Measurements from ENCODE around the gene ANKRD13A. TPM values are rescaled to one million over a fixed set of nuclear protein-coding genes. Genes with fewer than 3 reads are reported as not detected.

ANKRD13A gene
- total and polyA plus RNA-seq, 2 donors (not counting 3 experiments of a cell fraction or from before 2014, with no cell fraction given) = 37.0 to 43.9 TPM

DNA sequence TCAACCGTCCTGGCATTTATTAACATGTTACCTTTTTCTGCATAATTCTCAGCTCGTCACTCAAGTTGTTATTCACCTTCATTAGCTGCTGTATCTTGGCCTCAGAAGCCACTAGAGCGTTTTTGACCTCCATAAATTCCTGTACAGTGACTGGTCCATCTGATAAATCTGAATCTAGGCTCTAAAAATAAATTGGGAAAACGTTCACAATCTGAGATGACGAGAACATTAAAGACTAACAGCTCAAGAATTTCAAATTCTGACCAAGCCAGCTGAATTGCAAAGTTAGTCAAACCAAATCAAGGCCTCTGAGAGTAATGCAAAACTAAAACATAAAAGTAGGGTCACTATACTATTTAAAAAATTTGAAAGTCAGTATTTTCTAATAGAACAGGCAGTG lies 48.1 kb upstream of the ANKRD13A start:
- H3K27me3 ChIP-seq (ENCODE audit: control insufficient read depth in 2 of 2, insufficient read depth in 2 of 2, low read length in 2 of 2) = no peaks in the 10 kb centered on the region
- no peak overlapping the region for H2AFZ ChIP-seq (ENCODE audit: low read depth, low read length)
- ChIA-PET POLR2A (no interaction called here), CTCF (interaction anchor here (1.2 kb wide), 1 partner anchor 13 kb away, joined by 4 read pairs; no protein-coding TSS in a partner anchor)
- no peaks in the 10 kb centered on the region for H4K20me1 ChIP-seq (replicated peaks; ENCODE audit: control insufficient read depth, extremely low read depth, insufficient read depth, low read length)
- dilution Hi-C loops (cut with MboI; ENCODE audit: extremely low pct_ligation_motif_present, low sequenced_read_pairs) (no loop called here), intact Hi-C loops (cut with micrococcal nuclease) (no loop called here)
- DNase-seq (ENCODE audit: low read depth, low spot score) (no peak), FAIRE-seq (no peak)
- BruUV-seq (replicated peaks) = no TSS peak
- no peaks in the 10 kb centered on the region for H3K79me2 ChIP-seq (ENCODE audit: control insufficient read depth, insufficient read depth, low read length)
- no peak overlapping the region for H3K4me2 ChIP-seq (ENCODE audit: insufficient read depth, low read length)
- no peak overlapping the region for H3K9ac ChIP-seq (replicated peaks; ENCODE audit: extremely low read depth, insufficient read depth, low read length)
- TF ChIP-seq, protein P1, sequence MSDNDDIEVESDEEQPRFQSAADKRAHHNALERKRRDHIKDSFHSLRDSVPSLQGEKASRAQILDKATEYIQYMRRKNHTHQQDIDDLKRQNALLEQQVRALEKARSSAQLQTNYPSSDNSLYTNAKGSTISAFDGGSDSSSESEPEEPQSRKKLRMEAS (IDR thresholded peaks at IDR 0.05; ENCODE audit: insufficient read depth, insufficient read length) = no peak
- no peak for TF ChIP-seq POLR2A (IDR thresholded peaks at IDR 0.05; ENCODE audit: low read depth, low read length)
- TF ChIP-seq GATA2 (IDR thresholded peaks at IDR 0.05; ENCODE audit: insufficient read depth, insufficient read length, low read depth, low read length) = no peak
- no peak for TF ChIP-seq EZH2 (IDR thresholded peaks at IDR 0.05; ENCODE audit: borderline replicate concordance, low read depth, low read length, severe bottlenecking)
- TF ChIP-seq FOS (IDR thresholded peaks at IDR 0.05; ENCODE audit: borderline replicate concordance, insufficient read depth, low read length) = no peak
- TF ChIP-seq JUN (IDR thresholded peaks at IDR 0.05; ENCODE audit: borderline replicate concordance, insufficient read depth, insufficient read length, low read depth) = no peak
- TF ChIP-seq MYC (IDR thresholded peaks at IDR 0.05; ENCODE audit: low read depth, low read length) = no peak
- no peak for TF ChIP-seq POLR2AphosphoS5 (IDR thresholded peaks at IDR 0.05; ENCODE audit: insufficient read depth, low read depth, low read length)
- TF ChIP-seq, protein P2, sequence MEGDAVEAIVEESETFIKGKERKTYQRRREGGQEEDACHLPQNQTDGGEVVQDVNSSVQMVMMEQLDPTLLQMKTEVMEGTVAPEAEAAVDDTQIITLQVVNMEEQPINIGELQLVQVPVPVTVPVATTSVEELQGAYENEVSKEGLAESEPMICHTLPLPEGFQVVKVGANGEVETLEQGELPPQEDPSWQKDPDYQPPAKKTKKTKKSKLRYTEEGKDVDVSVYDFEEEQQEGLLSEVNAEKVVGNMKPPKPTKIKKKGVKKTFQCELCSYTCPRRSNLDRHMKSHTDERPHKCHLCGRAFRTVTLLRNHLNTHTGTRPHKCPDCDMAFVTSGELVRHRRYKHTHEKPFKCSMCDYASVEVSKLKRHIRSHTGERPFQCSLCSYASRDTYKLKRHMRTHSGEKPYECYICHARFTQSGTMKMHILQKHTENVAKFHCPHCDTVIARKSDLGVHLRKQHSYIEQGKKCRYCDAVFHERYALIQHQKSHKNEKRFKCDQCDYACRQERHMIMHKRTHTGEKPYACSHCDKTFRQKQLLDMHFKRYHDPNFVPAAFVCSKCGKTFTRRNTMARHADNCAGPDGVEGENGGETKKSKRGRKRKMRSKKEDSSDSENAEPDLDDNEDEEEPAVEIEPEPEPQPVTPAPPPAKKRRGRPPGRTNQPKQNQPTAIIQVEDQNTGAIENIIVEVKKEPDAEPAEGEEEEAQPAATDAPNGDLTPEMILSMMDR (IDR thresholded peaks at IDR 0.05; ENCODE audit: extremely low read depth in 1 of 2, insufficient read depth in 1 of 2, low read depth in 1 of 2, low read length in 2 of 2) = no peak
- no peak overlapping the region for H3K27ac ChIP-seq (ENCODE audit: insufficient read depth, low read depth, low read length)
- no peaks in the 10 kb centered on the region for H3K9me1 ChIP-seq (replicated peaks; ENCODE audit: control insufficient read depth, extremely low read depth, insufficient read depth, low read length)
- H3K36me3 ChIP-seq (ENCODE audit: control insufficient read depth in 2 of 2, extremely low read depth in 1 of 2, insufficient read depth in 2 of 2, low read length in 2 of 2) = peaks cover 30 to 36% of the 10 kb centered on the region in 2 experiments
- H3K9me3 ChIP-seq (replicated peaks; ENCODE audit: control insufficient read depth, insufficient read depth, low read length) = no peaks in the 10 kb centered on the region
- no peak overlapping the region for H3K4me3 ChIP-seq (replicated peaks in 1 of 3; ENCODE audit: insufficient read depth in 1 of 3, low read depth in 1 of 3, low read length in 3 of 3)
- H3K4me1 ChIP-seq (ENCODE audit: control insufficient read depth, extremely low read depth, insufficient read depth, low read length) = peaks cover 10% of the 10 kb centered on the region
